GM18519 (cell line): ENCODE data around the gene PTPRG.
A peak's percentile ranks its signal among the peaks of the same experiment; 100 is the strongest.
"Not testable (repeated sequence)": the region's sequence is repeated elsewhere in the genome, so short reads cannot be mapped to it uniquely, and the experiment has no call there.

ENCODE experiments used
- ATAC-seq: cut with Tn5 transposase; IDR thresholded peaks from one replicate; pipeline ENCODE4 v1.9.1; 2021; ENCODE audit warnings: mild to moderate bottlenecking, moderate library complexity; ENCODE audit not compliant: unreplicated experiment, low FRiP score

Gene PTPRG

GRCh38 chr3:61561374-61562041 lies at the start of gene PTPRG:
TSS of gene PTPRG (plus strand) at chr3:61561571. CDS start at chr3:61562288, 717 bp downstream.
- no peak for ATAC-seq

GRCh38 chr3:61518590-61518989 lies 42.8 kb upstream of the PTPRG start:
- peak; percentile 38 for ATAC-seq

- peak; percentile 93 for ATAC-seq
Observed at GRCh38 chr3:61520966-61521628, 40.3 kb upstream of the PTPRG start.

GRCh38 chr3:61522060-61522459 lies 39.3 kb upstream of the PTPRG start:
- ATAC-seq: no peak

GRCh38 chr3:61522626-61523025 lies 38.7 kb upstream of the PTPRG start:
- no peak for ATAC-seq

- ATAC-seq: no peak
Observed at GRCh38 chr3:61524933-61525332, 36.4 kb upstream of the PTPRG start.

GRCh38 chr3:61526308-61526707 lies 35.1 kb upstream of the PTPRG start:
- ATAC-seq: no peak

- no peak for ATAC-seq
Observed at GRCh38 chr3:61527011-61527410, 34.4 kb upstream of the PTPRG start.

- ATAC-seq: no peak
Observed at GRCh38 chr3:61530355-61530754, 31.0 kb upstream of the PTPRG start.

GRCh38 chr3:61531528-61531927 lies 29.8 kb upstream of the PTPRG start:
- ATAC-seq: no peak

- ATAC-seq: no peak
Observed at GRCh38 chr3:61532739-61533500, 28.5 kb upstream of the PTPRG start.

- no peak for ATAC-seq
Observed at GRCh38 chr3:61535826-61536225, 25.5 kb upstream of the PTPRG start.

GRCh38 chr3:61537366-61537765 lies 24.0 kb upstream of the PTPRG start:
- no peak for ATAC-seq

GRCh38 chr3:61538486-61538885 lies 22.9 kb upstream of the PTPRG start:
- ATAC-seq: no peak

GRCh38 chr3:61541694-61542093 lies 19.7 kb upstream of the PTPRG start:
- no peak for ATAC-seq

- no peak for ATAC-seq
Observed at GRCh38 chr3:61545716-61546115, 15.7 kb upstream of the PTPRG start.

GRCh38 chr3:61547625-61548024 lies 13.7 kb upstream of the PTPRG start:
- no peak for ATAC-seq

- not testable (repeated sequence) for ATAC-seq
Observed at GRCh38 chr3:61552704-61553103, 8.7 kb upstream of the PTPRG start.

GRCh38 chr3:61559136-61559731 lies 2.1 kb upstream of the PTPRG start:
- ATAC-seq: no peak

- ATAC-seq: no peak
Observed at GRCh38 chr3:61560517-61561373, 626 bp upstream of the PTPRG start.
